H1 (cell line): ENCODE data around the gene PLXNB2. TPM values are rescaled to one million over a fixed set of nuclear protein-coding genes. Genes with fewer than 3 reads are reported as not detected.

Source experiments
- CTCF ChIA-PET: fragments of 300-600 bp; sonication (Branson Sonifier 250); formaldehyde crosslinking; loops from one replicate; lab custom pipeline; 2021; ENCODE audit not compliant: partially characterized antibody; lab: Charles Lee
- POLR2A ChIA-PET: fragments of 300-600 bp; sonication (Branson Sonifier 250); formaldehyde crosslinking; loops from one replicate; lab custom pipeline; 2021; ENCODE audit warnings: inconsistent platforms; ENCODE audit not compliant: partially characterized antibody; lab: Charles Lee
- DNase-seq, 2 experiments: peaks; one replicate each; pipeline versions ENCODE4 v3.0.0 to v3.0.0-alpha.2; 2010 to 2022; ENCODE audit warnings: low spot score in 2 of 2, low read depth in 1 of 2, mixed read lengths in 1 of 2
- FAIRE-seq: peaks from 2 replicates; lab custom pipeline; 2011; peaks lifted over from hg19 to GRCh38; lab: Jason Lieb, UNC
- H2AFZ ChIP-seq: 2 replicates; pipeline ENCODE4 v1.8.1; 2012; ENCODE audit warnings: low read length, inconsistent platforms
- H2AK5ac ChIP-seq: 2 replicates; pipeline ENCODE4 v1.6.1; 2013; ENCODE audit warnings: low read depth, low read length
- H2BK120ac ChIP-seq: replicated peaks from 2 replicates; pipeline ENCODE3; 2013; ENCODE audit warnings: low read depth, low read length, inconsistent platforms
- H2BK12ac ChIP-seq: 2 replicates; pipeline ENCODE4 v1.6.1; 2013; ENCODE audit warnings: low read depth, low read length
- H2BK15ac ChIP-seq: 2 replicates; pipeline ENCODE4 v1.6.1; 2013; ENCODE audit warnings: low read length
- H2BK20ac ChIP-seq: 2 replicates; pipeline ENCODE4 v1.6.1; 2013; ENCODE audit warnings: low read length
- H2BK5ac ChIP-seq: 2 replicates; pipeline ENCODE4 v1.6.1; 2013; ENCODE audit warnings: low read depth, low read length
- H3K14ac ChIP-seq: 2 replicates; pipeline ENCODE4 v1.6.1; 2013; ENCODE audit warnings: inconsistent platforms; ENCODE audit not compliant: insufficient read length
- H3K18ac ChIP-seq: 2 replicates; pipeline ENCODE4 v1.6.1; 2013; ENCODE audit warnings: low read length; ENCODE audit errors: extremely low read depth
- H3K23ac ChIP-seq: 2 replicates; pipeline ENCODE4 v1.6.1; 2013; ENCODE audit warnings: inconsistent platforms; ENCODE audit not compliant: insufficient read length
- H3K23me2 ChIP-seq: 2 replicates; pipeline ENCODE4 v1.6.1; 2013; ENCODE audit warnings: low read depth, low read length
- H3K27ac ChIP-seq: 2 replicates; pipeline ENCODE4 v1.6.1; 2011; ENCODE audit warnings: low read depth, low read length, inconsistent platforms
- H3K27me3 ChIP-seq, 4 experiments: replicated peaks in 1 of 4; 1 replicate in 1 of 4; 2 replicates in 3 of 4; pipeline versions ENCODE4 v1.6.1 to v1.8.1; 2011 to 2013; ENCODE audit warnings: low read length in 3 of 4, mild to moderate bottlenecking in 3 of 4, inconsistent platforms in 2 of 4, mixed read lengths in 2 of 4, moderate library complexity in 1 of 4; ENCODE audit not compliant: control insufficient read depth in 3 of 4, insufficient read depth in 3 of 4; ENCODE audit errors: extremely low read depth in 1 of 4
- H3K36me3 ChIP-seq, 4 experiments: 2 replicates each; pipeline versions ENCODE4 v1.6.1 to v1.8.1; 2011 to 2013; ENCODE audit warnings: mild to moderate bottlenecking in 4 of 4, low read length in 3 of 4, moderate library complexity in 2 of 4, control low read depth in 1 of 4, inconsistent platforms in 1 of 4; ENCODE audit not compliant: insufficient read depth in 4 of 4, control insufficient read depth in 2 of 4
- H3K4ac ChIP-seq: replicated peaks from 2 replicates; pipeline ENCODE3; 2013; ENCODE audit warnings: low read length, low read depth, mixed read lengths, inconsistent platforms; ENCODE audit not compliant: insufficient read length
- H3K4me1 ChIP-seq, 4 experiments: replicated peaks in 1 of 4; 1 replicate in 1 of 4; 2 replicates in 3 of 4; pipeline versions ENCODE4 v1.6.1 to v1.8.1; 2011 to 2013; ENCODE audit warnings: low read length in 3 of 4, inconsistent platforms in 2 of 4, mixed read lengths in 1 of 4; ENCODE audit not compliant: insufficient read depth in 4 of 4, control insufficient read depth in 3 of 4
- H3K4me2 ChIP-seq, 2 experiments: 2 replicates each; pipeline versions ENCODE4 v1.6.1 to v1.8.1; 2011 to 2013; ENCODE audit warnings: low read depth in 2 of 2, low read length in 2 of 2, control low read depth in 1 of 2, inconsistent platforms in 1 of 2, mild to moderate bottlenecking in 1 of 2; ENCODE audit not compliant: insufficient read depth in 1 of 2
- H3K4me3 ChIP-seq, 4 experiments: fragments of 200-600, 300-600 bp in 1 of 4; sonication (generic), shearing (Covaris generic), sonication (Bioruptor Twin) in 1 of 4; 2 replicates each; pipeline versions ENCODE4 v1.5.1 to v1.8.1; 2011 to 2016; ENCODE audit warnings: low read length in 4 of 4, low read depth in 3 of 4, control low read depth in 2 of 4, inconsistent platforms in 2 of 4, mild to moderate bottlenecking in 2 of 4, mixed read lengths in 1 of 4, moderate library complexity in 1 of 4; ENCODE audit not compliant: insufficient read depth in 2 of 4; ENCODE audit errors: extremely low read depth in 1 of 4
- H3K56ac ChIP-seq: replicated peaks from 2 replicates; pipeline ENCODE3; 2013; ENCODE audit warnings: low read depth, mild to moderate bottlenecking, mixed read lengths, low read length, inconsistent platforms; ENCODE audit not compliant: insufficient read length
- H3K79me1 ChIP-seq: 2 replicates; pipeline ENCODE4 v1.6.1; 2013; ENCODE audit warnings: low read depth, low read length, control low read depth
- H3K79me2 ChIP-seq, 2 experiments: 2 replicates each; pipeline versions ENCODE4 v1.6.1 to v1.8.1; 2012 to 2013; ENCODE audit warnings: low read length in 2 of 2, mild to moderate bottlenecking in 2 of 2, inconsistent platforms in 1 of 2; ENCODE audit not compliant: insufficient read depth in 2 of 2, control insufficient read depth in 1 of 2
- H3K9ac ChIP-seq, 4 experiments: replicated peaks in 1 of 4; 1 replicate in 1 of 4; 2 replicates in 3 of 4; pipeline versions ENCODE4 v1.6.1 to v1.8.1; 2011 to 2013; ENCODE audit warnings: low read depth in 3 of 4, low read length in 3 of 4, control low read depth in 2 of 4, mild to moderate bottlenecking in 2 of 4, moderate library complexity in 2 of 4, inconsistent platforms in 1 of 4; ENCODE audit errors: extremely low read depth in 1 of 4
- H3K9me3 ChIP-seq, 2 experiments: 2 replicates each; pipeline versions ENCODE4 v1.6.1 to v1.8.1; 2012 to 2013; ENCODE audit warnings: mild to moderate bottlenecking in 2 of 2, moderate library complexity in 2 of 2, control low read depth in 1 of 2, inconsistent platforms in 1 of 2, low read depth in 1 of 2, low read length in 1 of 2, mixed read lengths in 1 of 2; ENCODE audit not compliant: insufficient read depth in 2 of 2
- H4K20me1 ChIP-seq, 2 experiments: replicated peaks in 1 of 2; 2 replicates each; pipeline versions ENCODE3 to v1.8.1; 2011 to 2013; ENCODE audit warnings: inconsistent platforms in 2 of 2, low read length in 2 of 2, mild to moderate bottlenecking in 1 of 2; ENCODE audit not compliant: insufficient read depth in 2 of 2, control insufficient read depth in 1 of 2
- H4K5ac ChIP-seq: 2 replicates; pipeline ENCODE4 v1.6.1; 2013; ENCODE audit warnings: low read length, low read depth, mixed read lengths, inconsistent platforms; ENCODE audit not compliant: insufficient read length
- H4K8ac ChIP-seq: 2 replicates; pipeline ENCODE4 v1.8.0; 2013; ENCODE audit warnings: mild to moderate bottlenecking, moderate library complexity, low read length, inconsistent platforms; ENCODE audit not compliant: insufficient read depth; ENCODE audit errors: extremely low read depth
- H4K91ac ChIP-seq: replicated peaks from 2 replicates; pipeline ENCODE3; 2013; ENCODE audit warnings: low read length, mixed read lengths, inconsistent platforms; ENCODE audit not compliant: insufficient read length
- BACH1 ChIP-seq: IDR thresholded peaks from 2 replicates; pipeline ENCODE4 v1.6.1; 2012; ENCODE audit warnings: low read length, improper control_type of control experiment
- CBX8 ChIP-seq: fragments of 300-800, 300-1000 bp; sonication (generic); IDR thresholded peaks from 2 replicates; pipeline ENCODE4 v1.7.1; 2016; ENCODE audit warnings: low read depth, low read length, borderline replicate concordance
- CREB1 ChIP-seq: IDR thresholded peaks from 2 replicates; pipeline ENCODE4 v1.6.1; 2012; ENCODE audit warnings: inconsistent platforms
- CTCF ChIP-seq, 3 experiments: IDR thresholded peaks; 1 replicate in 2 of 3; 2 replicates in 1 of 3; pipeline versions ENCODE4 v1.5.1 to v1.6.1; 2011; ENCODE audit warnings: low read length in 3 of 3, mild to moderate bottlenecking in 3 of 3, inconsistent platforms in 2 of 3, low read depth in 1 of 3, moderate library complexity in 1 of 3; ENCODE audit not compliant: insufficient read depth in 1 of 3; ENCODE audit errors: control extremely low read depth in 1 of 3
- EGR1 ChIP-seq: IDR thresholded peaks from 2 replicates; pipeline ENCODE4 v1.6.1; 2011; ENCODE audit warnings: low read depth, low read length, borderline replicate concordance
- GTF2F1 ChIP-seq: IDR thresholded peaks from 2 replicates; pipeline ENCODE4 v1.6.1; 2012; ENCODE audit warnings: low read depth, low read length, improper control_type of control experiment, borderline replicate concordance
- KDM1A ChIP-seq: fragments of 200-600, 300-600 bp; sonication (generic); IDR thresholded peaks from 2 replicates; pipeline ENCODE4 v1.7.1; 2016; ENCODE audit warnings: mild to moderate bottlenecking, low read length, borderline replicate concordance
- POLR2A ChIP-seq, 2 experiments: IDR thresholded peaks; 1 replicate in 1 of 2; 2 replicates in 1 of 2; pipeline ENCODE4 v1.6.1; 2011; ENCODE audit warnings: low read depth in 2 of 2, low read length in 2 of 2, mild to moderate bottlenecking in 2 of 2; ENCODE audit errors: control extremely low read depth in 1 of 2
- SIX5 ChIP-seq: IDR thresholded peaks from 2 replicates; pipeline ENCODE4 v1.6.1; 2011; ENCODE audit warnings: mild to moderate bottlenecking, low read depth, low read length
- SRF ChIP-seq: IDR thresholded peaks from 2 replicates; pipeline ENCODE4 v1.6.1; 2011; ENCODE audit warnings: mild to moderate bottlenecking, low read depth, low read length, moderate library complexity
- SUZ12 ChIP-seq: fragments of 200-600 bp; sonication (generic); IDR thresholded peaks from 2 replicates; pipeline ENCODE4 v1.6.1; 2012; ENCODE audit warnings: mild to moderate bottlenecking, inconsistent platforms, low read length, moderate library complexity, mixed read lengths
- TCF12 ChIP-seq: IDR thresholded peaks from 2 replicates; pipeline ENCODE4 v1.6.1; 2011; ENCODE audit warnings: low read depth, mild to moderate bottlenecking, low read length
- WGBS, 2 experiments: shearing (Covaris generic) in 1 of 2; methylation state at CpG; one replicate each; pipeline versions ENCODE4 v1.1.6 to v1.1.7; 2013 to 2015; ENCODE audit warnings: low lambda C conversion rate in 2 of 2, mixed read lengths in 2 of 2, inconsistent platforms in 1 of 2, low coverage in 1 of 2, missing lambda C conversion rate in 1 of 2; ENCODE audit not compliant: insufficient replicate concordance in 2 of 2, insufficient coverage in 1 of 2, insufficient read length in 1 of 2; ENCODE audit errors: extremely low coverage in 1 of 2, missing lambda C conversion rate in 1 of 2; 5-methylcytosine and 5-hydroxymethylcytosine counted together
- polyA plus RNA-seq, 7 experiments: library from polyadenylated mRNA; depleted of rRNA in 3 of 7; stranded (reverse) in 5 of 7; unstranded in 2 of 7; fragments of >200 nt in 5 of 7; fragments of 200-250 nt in 2 of 7; gene quantifications; 1 replicate in 5 of 7; 2 replicates in 1 of 7; 4 replicates in 1 of 7; pipeline versions ENCODE4 v1.2.1 to v1.2.3, GENCODE V29; 2011 to 2013; ENCODE audit warnings: missing spikeins in 2 of 7, mixed read lengths in 2 of 7
- total RNA-seq: library from RNA; stranded (reverse); fragmentation: NEBNext Ultra II Directional; extraction: Animal tissue kit (Norgen Biotek cat#: 25700); gene quantifications from 2 replicates; pipeline ENCODE4 v1.2.1, GENCODE V29; 2021
- TF ChIP-seq, protein P1 (sequence below): IDR thresholded peaks from 2 replicates; pipeline ENCODE4 v1.6.1; 2012; ENCODE audit warnings: inconsistent platforms

Gene PLXNB2
- total and polyA plus RNA-seq, 2 of the 8 experiments (the other 6 are each of a cell fraction or from before 2014, with no cell fraction given), result 58.3 to 92.8 TPM

- no peak for FAIRE-seq
- POLR2A ChIA-PET, result interaction anchor here (1.9 kb wide), 1 partner anchor 19 kb away, joined by 6 read pairs; no protein-coding TSS in a partner anchor
- no peak for TF ChIP-seq CTCF (IDR thresholded peaks at IDR 0.05; ENCODE audit: control extremely low read depth in 1 of 3, insufficient read depth in 1 of 3, low read depth in 1 of 3, low read length in 3 of 3)
- TF ChIP-seq SUZ12, result no peak
- no peak for TF ChIP-seq CBX8
- TF ChIP-seq GTF2F1, result no peak
- no peak for TF ChIP-seq SIX5
- no peak for TF ChIP-seq EGR1
- TF ChIP-seq, protein P1, sequence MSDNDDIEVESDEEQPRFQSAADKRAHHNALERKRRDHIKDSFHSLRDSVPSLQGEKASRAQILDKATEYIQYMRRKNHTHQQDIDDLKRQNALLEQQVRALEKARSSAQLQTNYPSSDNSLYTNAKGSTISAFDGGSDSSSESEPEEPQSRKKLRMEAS, result no peak
- no peak for TF ChIP-seq POLR2A (IDR thresholded peaks at IDR 0.05; ENCODE audit: control extremely low read depth in 1 of 2, low read depth in 2 of 2, low read length in 2 of 2)
- TF ChIP-seq CREB1, result no peak
- no peak for TF ChIP-seq SRF
- TF ChIP-seq KDM1A, result no peak
- no peak for TF ChIP-seq TCF12
- no peak for TF ChIP-seq BACH1
Measured at GRCh38 chr22:50319503-50319951, 12.1 kb upstream of the PLXNB2 start.

More at GRCh38 chr22:50319503-50319951, 12.1 kb upstream of the PLXNB2 start:
- Histone ChIP-seq H3K14ac (no peak overlapping the region), H3K4me1 (peaks cover 0 to 5% (median 3%) of the 10 kb centered on the region in 4 experiments; a peak in 3 of 7 replicates), H2AK5ac (no peak overlapping the region), H2BK20ac (no peak overlapping the region), H3K4ac (no peak overlapping the region), H3K4me2 (no peak overlapping the region), H4K8ac (no peak overlapping the region), H2AFZ (no peak overlapping the region), H2BK120ac (no peak overlapping the region), H2BK15ac (no peak overlapping the region), H3K23ac (no peak overlapping the region), H4K5ac (no peak overlapping the region), H2BK12ac (no peak overlapping the region), H3K36me3 (no peaks in the 10 kb centered on the region), H3K4me3 (no peak overlapping the region), H3K23me2 (no peaks in the 10 kb centered on the region; the same call in 1 of the 2 replicates), H3K18ac (no peak overlapping the region), H3K79me2 (no peaks in the 10 kb centered on the region), H2BK5ac (no peak overlapping the region), H3K9me3 (no peaks in the 10 kb centered on the region), H3K9ac (no peak overlapping the region), H3K56ac (no peak overlapping the region), H3K27me3 (no peaks in the 10 kb centered on the region; a peak in 2 of 7 replicates), H3K79me1 (no peaks in the 10 kb centered on the region), H4K91ac (no peak overlapping the region), H4K20me1 (no peaks in the 10 kb centered on the region), H3K27ac (no peak overlapping the region)
- WGBS, 2 experiments, result 96% methylated on average over 6 of the region's 15 CpGs; no CpG with 5 or more reads in 1 of the 2 experiments
- CTCF ChIA-PET, result interaction anchor here (1.7 to 2.3 kb wide), 2 partner anchors 9 to 22 kb away, joined by 4 to 9 read pairs; no protein-coding TSS in a partner anchor
- no peak for DNase-seq
